ENCODE data around the gene AUP1.

AUP1 gene

DNA sequence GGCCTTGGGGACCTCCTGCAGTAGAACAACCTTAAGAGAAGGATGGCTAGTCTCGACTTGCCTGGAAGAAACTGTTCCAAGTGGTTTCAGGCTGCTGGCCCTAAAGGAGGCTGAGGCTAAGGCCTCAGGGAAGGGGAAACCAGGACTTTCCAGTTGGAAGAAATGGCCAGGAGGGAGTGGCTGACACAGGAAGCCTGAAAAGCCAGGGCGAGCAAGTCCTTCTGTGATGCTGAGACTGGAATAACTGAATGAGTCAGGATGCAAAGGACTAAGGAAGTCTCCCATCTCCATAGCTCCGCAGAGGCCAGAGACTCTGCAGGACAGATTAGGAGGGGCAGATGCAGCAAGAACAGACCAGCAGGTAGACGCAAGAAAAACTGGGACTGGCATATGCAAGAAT lies 7.6 kb upstream of the AUP1 start:
- in situ Hi-C loops (cut with HindIII; ENCODE audit: low sequenced_read_pairs) = no loop called here

- in situ Hi-C loops (cut with HindIII; ENCODE audit: low sequenced_read_pairs) = no loop called here
These were observed 6.9 kb upstream of the AUP1 start for GRCh38 chr2:74536166-74536950.

DNA sequence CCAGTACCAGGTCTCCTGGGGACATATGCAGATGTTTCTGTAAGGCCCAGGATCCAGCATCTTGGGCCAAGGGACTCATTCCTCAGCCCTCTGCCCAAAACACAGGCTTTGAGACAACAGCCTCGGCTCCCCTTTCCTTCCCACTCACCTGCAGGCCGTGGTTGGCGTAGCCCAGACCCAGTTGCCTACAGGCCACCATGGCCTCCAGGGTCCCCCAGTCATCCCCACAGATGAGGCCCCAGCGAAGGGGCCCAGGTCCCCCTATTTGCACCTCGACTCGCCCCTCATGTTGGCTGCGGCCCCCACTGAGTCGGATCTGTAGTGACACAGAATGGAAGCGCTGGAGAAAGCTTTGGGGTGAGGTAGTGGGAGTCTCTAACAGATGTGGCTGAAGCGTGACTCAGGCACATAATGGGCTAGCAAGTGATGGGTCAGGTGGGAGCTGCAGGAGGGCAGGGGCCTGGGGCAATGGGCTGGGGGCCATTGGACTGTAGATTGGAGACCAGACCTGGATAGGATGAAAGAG lies 6.0 kb upstream of the AUP1 start:
- in situ Hi-C loops (cut with HindIII; ENCODE audit: low sequenced_read_pairs) = no loop called here

DNA sequence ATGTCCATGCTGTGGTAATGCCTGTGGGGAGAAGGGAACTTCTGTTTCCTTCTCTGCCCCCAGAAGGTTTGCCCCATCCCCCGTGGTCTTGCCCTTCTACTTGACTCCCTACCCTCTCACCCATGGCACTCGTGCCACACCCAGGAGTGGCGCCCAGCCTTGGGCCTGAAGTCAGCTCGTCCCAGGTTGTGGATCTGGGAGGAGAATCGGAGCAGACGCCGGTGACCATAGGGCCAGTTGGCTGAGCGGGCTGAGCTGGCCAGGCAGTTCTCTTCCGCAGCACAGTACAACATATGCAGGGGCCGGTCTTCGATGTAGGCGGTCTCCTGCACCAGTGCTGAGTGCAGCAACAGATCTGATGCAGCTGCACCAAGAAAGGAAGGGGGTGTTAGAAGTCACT lies 4.9 kb upstream of the AUP1 start:
- in situ Hi-C loops (cut with HindIII; ENCODE audit: low sequenced_read_pairs) = no loop called here

GRCh38 chr2:74533464-74533863 lies 4.0 kb upstream of the AUP1 start:
- in situ Hi-C loops (cut with HindIII; ENCODE audit: low sequenced_read_pairs) = no loop called here

- in situ Hi-C loops (cut with HindIII; ENCODE audit: low sequenced_read_pairs) = no loop called here
These were observed 2.7 kb upstream of the AUP1 start for GRCh38 chr2:74532222-74532621.

DNA sequence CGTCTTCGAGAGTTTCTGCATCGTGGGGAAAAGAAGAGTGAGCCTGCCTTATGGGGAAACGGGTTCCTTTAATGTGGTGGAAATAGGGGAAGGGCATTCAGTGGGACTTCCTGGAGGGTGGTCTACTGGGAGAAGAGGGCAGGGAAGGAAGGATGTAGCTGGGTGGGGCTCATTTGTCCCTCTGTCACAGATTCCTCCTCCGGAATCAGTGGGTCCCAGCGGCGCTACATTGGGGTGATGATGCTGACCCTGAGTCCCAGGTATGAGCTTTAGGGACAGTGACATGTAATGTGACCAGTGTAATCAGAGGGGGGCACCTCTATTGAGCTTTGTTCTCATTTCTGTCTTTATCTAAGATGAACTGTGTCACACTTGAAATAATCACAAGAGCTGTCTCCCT lies 2.2 kb upstream of the AUP1 start:
- in situ Hi-C loops (cut with HindIII; ENCODE audit: low sequenced_read_pairs) = no loop called here

GRCh38 chr2:74530239-74531187 lies 1.0 kb upstream of the AUP1 start:
- in situ Hi-C loops (cut with HindIII; ENCODE audit: low sequenced_read_pairs) = no loop called here

DNA sequence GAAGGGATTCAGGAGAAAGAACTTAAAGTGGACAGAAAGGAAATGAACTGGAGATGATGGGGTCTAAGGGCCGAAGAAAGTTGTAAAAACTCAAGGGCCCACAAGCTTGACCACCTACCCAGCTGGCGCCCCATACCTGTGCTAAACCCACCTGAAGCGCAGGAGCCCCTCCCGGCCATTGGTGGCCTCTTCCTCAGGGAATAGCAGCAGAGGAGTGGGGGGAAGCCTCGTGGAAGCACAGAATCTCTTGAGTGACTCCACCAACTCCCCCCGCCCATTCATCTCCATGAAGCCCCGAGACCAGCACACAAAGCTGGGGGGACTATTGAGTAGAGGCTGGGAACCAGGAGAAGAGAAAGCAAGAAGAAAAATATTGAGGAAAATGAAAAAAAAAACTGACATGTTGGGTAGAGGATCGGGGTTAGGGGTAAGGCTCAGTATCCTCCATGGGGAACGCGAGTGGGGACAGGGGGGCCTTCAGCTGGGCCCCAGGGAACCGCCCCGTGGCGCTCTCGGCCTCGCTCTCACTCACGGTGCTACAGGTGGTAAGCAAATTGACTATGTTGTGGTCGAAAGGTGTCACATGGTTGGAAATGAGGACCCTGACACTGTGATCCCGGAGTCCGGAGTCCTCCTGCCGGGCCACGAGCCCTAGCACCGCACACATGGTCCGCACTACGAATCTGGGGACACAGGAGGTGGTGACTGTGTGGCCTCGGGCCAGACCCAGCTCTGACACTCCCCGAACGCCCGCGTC lies 728 bp downstream of the AUP1 start:
- in situ Hi-C loops (cut with HindIII; ENCODE audit: low sequenced_read_pairs) = no loop called here

GRCh38 chr2:74527741-74528140 lies 1.8 kb downstream of the AUP1 start:
- in situ Hi-C loops (cut with HindIII; ENCODE audit: low sequenced_read_pairs) = no loop called here

DNA sequence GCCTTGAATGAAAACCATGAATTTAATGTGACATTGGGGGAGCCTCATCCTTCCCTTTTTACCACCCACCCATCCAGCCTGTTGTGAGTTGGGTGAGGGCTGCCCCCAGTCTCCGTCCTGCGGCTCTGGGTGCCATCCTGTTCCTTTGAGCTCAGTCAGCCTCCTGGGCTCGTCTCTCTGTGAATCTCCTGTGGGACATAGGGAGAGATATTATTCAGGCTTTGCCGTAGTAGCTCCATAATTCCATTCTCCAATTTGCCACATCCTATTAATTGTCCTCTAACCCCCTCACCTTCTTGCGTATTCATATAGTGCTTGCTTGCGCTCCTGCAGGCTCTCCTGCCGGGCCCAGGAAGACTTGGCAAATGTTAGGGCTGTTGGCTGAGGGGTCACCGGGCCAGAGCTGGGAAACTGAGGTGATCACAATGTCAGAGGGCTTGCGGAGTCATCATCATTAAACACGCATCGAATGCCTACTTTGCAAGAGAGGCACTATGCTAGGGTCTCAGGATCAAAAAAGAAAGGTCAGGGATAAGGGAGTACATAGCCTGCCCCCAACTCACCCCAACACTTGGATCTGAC lies 2.8 kb downstream of the AUP1 start:
- in situ Hi-C loops (cut with HindIII; ENCODE audit: low sequenced_read_pairs) = no loop called here

DNA sequence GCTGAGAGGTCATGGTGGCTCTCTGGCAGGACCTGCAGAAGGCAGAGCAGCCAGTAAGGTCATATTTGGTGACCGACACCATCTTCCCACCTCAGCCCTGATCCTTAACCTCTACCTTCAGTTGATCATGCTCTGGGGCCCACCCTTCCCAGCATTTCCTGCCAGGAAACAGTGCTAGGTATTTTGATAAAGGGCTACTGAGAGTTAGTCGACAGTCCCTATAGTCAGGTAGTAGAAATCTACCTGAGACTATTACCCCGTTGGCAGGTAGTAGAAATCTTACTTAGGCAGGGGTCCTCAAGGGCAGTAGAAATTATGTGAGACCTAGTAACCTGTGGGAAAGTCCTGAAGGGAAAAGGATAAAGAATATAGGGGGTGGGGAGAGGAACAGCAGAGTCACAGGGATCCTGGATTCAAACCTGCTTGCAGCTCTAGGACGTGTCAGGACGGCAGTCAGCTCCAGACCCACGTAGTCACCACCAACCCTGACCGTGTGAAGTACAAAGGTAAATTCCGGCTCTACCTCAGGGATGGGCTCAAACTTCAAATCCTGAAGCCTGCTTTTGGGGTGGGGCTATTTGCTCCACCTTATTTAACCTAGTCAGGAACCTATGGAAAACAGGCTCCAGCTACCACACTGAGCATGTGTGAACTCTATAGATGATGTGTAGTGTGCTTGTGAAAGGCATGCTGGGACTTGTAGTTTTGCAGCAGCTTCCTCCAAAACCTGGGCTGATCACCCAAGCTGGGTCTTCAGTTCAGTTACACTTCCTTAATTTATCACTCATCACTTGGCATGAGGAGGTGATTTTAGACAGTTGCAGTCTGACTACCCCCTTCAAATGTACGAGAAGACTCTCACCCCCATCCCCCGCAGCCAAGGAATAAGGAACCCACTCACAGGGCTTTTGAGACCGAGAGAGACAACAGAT lies 3.5 kb downstream of the AUP1 start, which contains the start of gene DQX1:
DQX1 (minus strand) TSS at position 515 of the 932 bp plus-strand sequence; CDS start at position 13, 502 bp downstream.
- in situ Hi-C loops (cut with HindIII; ENCODE audit: low sequenced_read_pairs) = no loop called here

- in situ Hi-C loops (cut with HindIII; ENCODE audit: low sequenced_read_pairs) = no loop called here
These were observed 4.4 kb downstream of the AUP1 start for GRCh38 chr2:74524955-74525716.

DNA sequence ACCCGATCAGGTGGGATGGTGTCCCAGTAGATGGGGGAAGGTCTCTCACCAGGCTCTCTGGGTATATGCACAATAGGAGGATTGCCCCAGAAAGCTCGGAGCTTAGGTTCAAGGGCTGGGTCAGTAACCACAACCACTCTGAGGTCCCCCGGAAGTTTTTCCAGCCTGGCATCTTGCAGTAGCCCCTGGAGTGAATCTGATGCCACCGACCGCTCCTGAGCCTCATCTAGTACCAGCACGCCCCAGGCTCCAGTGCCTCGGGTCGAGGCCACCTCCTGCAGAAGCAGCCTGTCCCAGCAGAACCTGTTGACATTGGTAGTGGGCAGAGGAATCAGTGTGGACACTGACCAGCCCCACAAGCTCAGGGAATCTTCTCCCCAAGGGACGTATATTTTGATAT lies 5.5 kb downstream of the AUP1 start:
- in situ Hi-C loops (cut with HindIII; ENCODE audit: low sequenced_read_pairs) = no loop called here

GRCh38 chr2:74522516-74522915 lies 7.0 kb downstream of the AUP1 start:
- in situ Hi-C loops (cut with HindIII; ENCODE audit: low sequenced_read_pairs) = no loop called here

GRCh38 chr2:74516650-74517049 lies 12.9 kb downstream of the AUP1 start:
- in situ Hi-C loops (cut with HindIII; ENCODE audit: low sequenced_read_pairs) = no loop called here

GRCh38 chr2:74515981-74516633 lies 13.4 kb downstream of the AUP1 start:
- in situ Hi-C loops (cut with HindIII; ENCODE audit: low sequenced_read_pairs) = no loop called here

- in situ Hi-C loops (cut with HindIII; ENCODE audit: low sequenced_read_pairs) = no loop called here
These were observed 14.1 kb downstream of the AUP1 start for GRCh38 chr2:74515271-74515980.

All from DLD1 (cell line).